ENCODE measurements around the gene TRPC3. TPM values are rescaled to one million over a fixed set of nuclear protein-coding genes. Genes with fewer than 3 reads are reported as not detected.

TRPC3 gene
- total RNA-seq, 1 experiment from 2014 or later, result 0.91 TPM

DNA sequence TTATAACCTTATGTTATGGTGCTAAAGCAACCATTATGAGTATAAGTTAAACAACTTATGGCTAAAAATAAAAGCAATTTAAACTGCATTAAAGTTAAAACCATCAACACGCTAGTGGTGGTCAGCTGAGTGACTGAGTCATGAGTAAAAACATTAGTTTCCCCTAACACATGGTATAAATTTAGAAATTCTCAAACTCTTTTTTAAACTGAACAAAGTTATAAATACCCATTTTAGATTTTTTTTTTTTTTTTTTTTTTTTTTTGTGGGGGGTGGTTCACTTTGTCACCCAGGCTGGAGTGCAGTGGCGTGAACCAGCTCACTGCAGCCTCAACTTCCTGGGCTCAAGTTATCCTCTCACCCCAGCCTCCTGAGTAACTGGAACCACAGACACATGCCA is 76.2 kb downstream of the TRPC3 start:
- DNase-seq, result no peak
- Histone ChIP-seq H3K27me3 (replicated peaks; ENCODE audit: control insufficient read depth, insufficient read depth, low read length) (no peaks in the 10 kb centered on the region), H3K9me3 (no peaks in the 10 kb centered on the region), H3K4me1 (no peaks in the 10 kb centered on the region), H3K4me3 (ENCODE audit: low read depth, low read length) (no peak overlapping the region), H3K36me3 (ENCODE audit: control insufficient read depth, insufficient read depth, low read length) (no peaks in the 10 kb centered on the region)
- Mint-ChIP-seq H3K27ac (ENCODE audit: unreplicated experiment) (no peak overlapping the region), H3K4me3 (ENCODE audit: unreplicated experiment) (no peak overlapping the region), H3K4me1 (ENCODE audit: low read depth, unreplicated experiment) (no peaks in the 10 kb centered on the region), H3K9me3 (ENCODE audit: unreplicated experiment) (no peaks in the 10 kb centered on the region), H3K36me3 (ENCODE audit: insufficient read depth, unreplicated experiment) (no peaks in the 10 kb centered on the region), H3K27me3 (ENCODE audit: insufficient read depth, unreplicated experiment) (no peaks in the 10 kb centered on the region)
- CTCF ChIA-PET, result no interaction called here
- TF ChIP-seq, protein P1, sequence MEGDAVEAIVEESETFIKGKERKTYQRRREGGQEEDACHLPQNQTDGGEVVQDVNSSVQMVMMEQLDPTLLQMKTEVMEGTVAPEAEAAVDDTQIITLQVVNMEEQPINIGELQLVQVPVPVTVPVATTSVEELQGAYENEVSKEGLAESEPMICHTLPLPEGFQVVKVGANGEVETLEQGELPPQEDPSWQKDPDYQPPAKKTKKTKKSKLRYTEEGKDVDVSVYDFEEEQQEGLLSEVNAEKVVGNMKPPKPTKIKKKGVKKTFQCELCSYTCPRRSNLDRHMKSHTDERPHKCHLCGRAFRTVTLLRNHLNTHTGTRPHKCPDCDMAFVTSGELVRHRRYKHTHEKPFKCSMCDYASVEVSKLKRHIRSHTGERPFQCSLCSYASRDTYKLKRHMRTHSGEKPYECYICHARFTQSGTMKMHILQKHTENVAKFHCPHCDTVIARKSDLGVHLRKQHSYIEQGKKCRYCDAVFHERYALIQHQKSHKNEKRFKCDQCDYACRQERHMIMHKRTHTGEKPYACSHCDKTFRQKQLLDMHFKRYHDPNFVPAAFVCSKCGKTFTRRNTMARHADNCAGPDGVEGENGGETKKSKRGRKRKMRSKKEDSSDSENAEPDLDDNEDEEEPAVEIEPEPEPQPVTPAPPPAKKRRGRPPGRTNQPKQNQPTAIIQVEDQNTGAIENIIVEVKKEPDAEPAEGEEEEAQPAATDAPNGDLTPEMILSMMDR (IDR thresholded peaks at IDR 0.05; ENCODE audit: insufficient read depth in 1 of 2, low read depth in 1 of 2, low read length in 1 of 2, severe bottlenecking in 1 of 2, unreplicated experiment in 1 of 2), result no peak
- no TSS peak for BruUV-seq (replicated peaks)
- POLR2A ChIA-PET, result no interaction called here
- intact Hi-C loops (cut with micrococcal nuclease; ENCODE audit: unreplicated experiment), result no loop called here

DNA sequence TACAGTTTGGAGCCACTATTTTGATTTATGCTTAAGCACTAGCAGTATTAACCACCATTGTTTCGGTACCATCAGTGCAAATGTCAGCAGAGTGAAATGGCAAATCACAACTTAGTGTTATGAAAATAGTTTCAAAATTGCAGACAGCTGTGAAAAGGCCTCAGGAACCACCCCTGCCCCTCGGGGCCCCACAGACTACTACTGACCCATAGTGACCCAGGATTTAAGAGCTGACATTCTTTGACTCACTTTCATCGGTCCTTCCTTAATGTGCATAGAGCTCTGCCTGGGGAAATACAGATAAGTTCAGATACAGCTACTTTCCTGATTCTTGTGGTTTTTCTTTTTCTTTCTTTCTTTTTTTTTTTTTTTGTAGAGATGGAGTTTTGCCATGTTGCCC is 78.3 kb downstream of the TRPC3 start:
- Mint-ChIP-seq H3K36me3 (ENCODE audit: insufficient read depth, unreplicated experiment) (no peaks in the 10 kb centered on the region), H3K4me3 (ENCODE audit: unreplicated experiment) (no peak overlapping the region), H3K9me3 (ENCODE audit: unreplicated experiment) (no peaks in the 10 kb centered on the region), H3K4me1 (ENCODE audit: low read depth, unreplicated experiment) (peaks cover 7% of the 10 kb centered on the region), H3K27me3 (ENCODE audit: insufficient read depth, unreplicated experiment) (no peaks in the 10 kb centered on the region), H3K27ac (ENCODE audit: unreplicated experiment) (no peak overlapping the region)
- TF ChIP-seq, protein P1 (IDR thresholded peaks at IDR 0.05; ENCODE audit: insufficient read depth in 1 of 2, low read depth in 1 of 2, low read length in 1 of 2, severe bottlenecking in 1 of 2, unreplicated experiment in 1 of 2), result no peak
- H3K9me3 ChIP-seq, result no peaks in the 10 kb centered on the region
- DNase-seq, result no peak
- H3K27me3 ChIP-seq (replicated peaks; ENCODE audit: control insufficient read depth, insufficient read depth, low read length), result no peaks in the 10 kb centered on the region
- ChIA-PET POLR2A (no interaction called here), CTCF (no interaction called here)
- BruUV-seq (replicated peaks), result no TSS peak
- H3K4me1 ChIP-seq, result 0 out of 2 replicates have a peak, but pooled peaks cover 7% of the 10 kb centered on the region
- intact Hi-C loops (cut with micrococcal nuclease; ENCODE audit: unreplicated experiment), result no loop called here
- no peaks in the 10 kb centered on the region for H3K36me3 ChIP-seq (ENCODE audit: control insufficient read depth, insufficient read depth, low read length)
- H3K4me3 ChIP-seq (ENCODE audit: low read depth, low read length), result no peak overlapping the region

DNA sequence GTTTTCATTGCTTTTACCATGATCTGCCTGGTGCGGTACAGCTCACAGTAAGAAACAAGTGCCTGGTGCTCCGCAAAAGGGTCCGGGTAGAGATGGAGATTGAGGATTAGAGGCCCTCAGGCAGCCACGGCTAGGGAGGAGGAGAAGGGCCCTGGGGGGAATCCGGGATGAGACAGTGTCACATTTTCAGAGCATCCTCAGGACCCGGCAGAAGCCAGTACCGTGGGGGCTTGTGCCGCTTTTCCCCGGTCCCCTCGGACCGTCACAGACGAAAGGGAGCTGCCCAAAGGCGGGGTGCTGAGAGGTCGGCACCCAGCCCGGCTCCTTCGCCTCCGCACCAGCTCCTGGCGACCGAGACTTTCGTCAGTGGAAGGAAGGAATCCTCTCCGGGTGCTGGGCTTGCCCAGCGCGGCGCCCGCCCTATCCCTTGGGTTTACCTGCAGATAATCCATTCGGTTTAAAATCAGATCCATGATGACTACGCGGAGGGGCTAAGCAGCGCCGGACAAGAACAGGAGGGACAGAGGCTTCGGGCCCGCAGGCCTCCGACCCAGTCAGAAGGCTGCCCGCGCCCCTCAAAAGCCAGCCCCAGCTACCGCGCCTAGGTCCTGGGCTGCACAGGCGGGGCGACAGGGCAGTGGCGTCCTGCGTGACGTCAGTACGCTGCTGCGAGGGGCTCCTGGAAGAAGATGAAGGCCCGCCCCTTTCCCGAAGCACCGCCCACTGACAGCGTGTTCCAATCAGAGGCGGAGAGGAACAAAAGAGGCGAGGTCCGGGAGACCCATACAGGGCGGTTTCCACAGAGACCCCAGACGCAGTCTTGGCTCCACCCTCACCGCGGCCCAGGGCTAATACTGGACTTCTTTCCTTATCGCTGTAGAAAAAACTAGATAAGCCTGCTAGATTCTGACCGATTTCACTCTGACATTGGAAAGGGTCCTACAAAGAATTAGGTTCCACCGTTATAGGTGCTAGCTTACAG is 81.7 kb downstream of the TRPC3 start, which contains the start of gene BBS7:
BBS7 (minus strand) TSS at position 634 of the 982 bp plus-strand sequence; CDS start at position 473, 161 bp downstream.
- intact Hi-C loops (cut with micrococcal nuclease; ENCODE audit: unreplicated experiment), result loop anchor here (1.0 kb wide), 1 partner anchor 46 kb away; no protein-coding TSS in a partner anchor
- H3K4me1 ChIP-seq, result 0 out of 2 replicates have a peak, but pooled peaks cover 7% of the 10 kb centered on the region
- Mint-ChIP-seq H3K4me3 (ENCODE audit: unreplicated experiment) (peak within 1 kb of the TSS; percentile 97), H3K27ac (ENCODE audit: unreplicated experiment) (peak within 1 kb of the TSS; percentile 93), H3K27me3 (ENCODE audit: insufficient read depth, unreplicated experiment) (no peaks in the 10 kb centered on the region), H3K36me3 (ENCODE audit: insufficient read depth, unreplicated experiment) (peaks cover 6% of the 10 kb centered on the region), H3K9me3 (ENCODE audit: unreplicated experiment) (no peaks in the 10 kb centered on the region), H3K4me1 (ENCODE audit: low read depth, unreplicated experiment) (peaks cover 8% of the 10 kb centered on the region)
- no peaks in the 10 kb centered on the region for H3K27me3 ChIP-seq (replicated peaks; ENCODE audit: control insufficient read depth, insufficient read depth, low read length)
- peak; percentile 96 to 98 for DNase-seq
- ChIA-PET CTCF (interaction anchor here (0.6 kb wide), 1 partner anchor 93 kb away, joined by 4 read pairs; no protein-coding TSS in a partner anchor), POLR2A (no interaction called here)
- H3K36me3 ChIP-seq (ENCODE audit: control insufficient read depth, insufficient read depth, low read length), result no peaks in the 10 kb centered on the region
- no peaks in the 10 kb centered on the region for H3K9me3 ChIP-seq
- no TSS peak for BruUV-seq (replicated peaks)
- TF ChIP-seq, protein P1 (IDR thresholded peaks at IDR 0.05; ENCODE audit: insufficient read depth in 1 of 2, low read depth in 1 of 2, low read length in 1 of 2, severe bottlenecking in 1 of 2, unreplicated experiment in 1 of 2), result no peak
- peak within 1 kb of the TSS; percentile 77 for H3K4me3 ChIP-seq (ENCODE audit: low read depth, low read length)
